ENCODE measurements around the gene FAM184A. TPM values are rescaled to one million over a fixed set of nuclear protein-coding genes. Genes with fewer than 3 reads are reported as not detected.

The FAM184A gene
- total RNA-seq, 1 donor from 2014 or later: 4.8 TPM

GRCh38 chr6:118974790-118975189, 103.7 kb downstream of the FAM184A start:
- intact Hi-C loops (cut with micrococcal nuclease): no loop called here

- intact Hi-C loops (cut with micrococcal nuclease): no loop called here
Observed at GRCh38 chr6:118971682-118972081, 106.8 kb downstream of the FAM184A start.

- intact Hi-C loops (cut with micrococcal nuclease): no loop called here
Observed at GRCh38 chr6:118970866-118971265, 107.6 kb downstream of the FAM184A start.

GRCh38 chr6:118968416-118968815, 110.0 kb downstream of the FAM184A start:
- intact Hi-C loops (cut with micrococcal nuclease): loop anchor here (1.0 to 10.0 kb wide), 2 partner anchors 142 to 684 kb away; no protein-coding TSS in a partner anchor

- intact Hi-C loops (cut with micrococcal nuclease): loop anchor here (10.0 kb wide), 1 partner anchor 682 kb away; no protein-coding TSS in a partner anchor
Observed at GRCh38 chr6:118967239-118967638, 111.2 kb downstream of the FAM184A start.

GRCh38 chr6:118965843-118966370, 112.6 kb downstream of the FAM184A start:
- intact Hi-C loops (cut with micrococcal nuclease): loop anchor here (10.0 kb wide), 1 partner anchor 681 kb away; no protein-coding TSS in a partner anchor

- intact Hi-C loops (cut with micrococcal nuclease): loop anchor here (10.0 kb wide), 1 partner anchor 681 kb away; no protein-coding TSS in a partner anchor
Observed at GRCh38 chr6:118965371-118965770, 113.1 kb downstream of the FAM184A start.

- intact Hi-C loops (cut with micrococcal nuclease): loop anchor here (1.0 to 10.0 kb wide), 3 partner anchors 115 to 678 kb away; partner anchors contain the start of gene FAM184A
Observed at GRCh38 chr6:118963003-118963402, 115.5 kb downstream of the FAM184A start.

GRCh38 chr6:118959903-118960302, 118.6 kb downstream of the FAM184A start:
- intact Hi-C loops (cut with micrococcal nuclease): loop anchor here (10.0 kb wide), 1 partner anchor 675 kb away; no protein-coding TSS in a partner anchor

GRCh38 chr6:118953391-118953790, 125.1 kb downstream of the FAM184A start:
- intact Hi-C loops (cut with micrococcal nuclease): no loop called here

- intact Hi-C loops (cut with micrococcal nuclease): no loop called here
Observed at GRCh38 chr6:118952683-118953082, 125.8 kb downstream of the FAM184A start.

GRCh38 chr6:118945217-118945616, 133.2 kb downstream of the FAM184A start:
- intact Hi-C loops (cut with micrococcal nuclease): no loop called here

GRCh38 chr6:118940770-118941169, 137.7 kb downstream of the FAM184A start:
- intact Hi-C loops (cut with micrococcal nuclease): no loop called here

- intact Hi-C loops (cut with micrococcal nuclease): loop anchor here (10.0 kb wide), 1 partner anchor 375 kb away; no protein-coding TSS in a partner anchor
Observed at GRCh38 chr6:118939683-118940082, 138.8 kb downstream of the FAM184A start.

- intact Hi-C loops (cut with micrococcal nuclease): loop anchor here (1.0 to 10.0 kb wide), 7 partner anchors 142 to 1334 kb away; partner anchors contain the start of genes CEP85L, FAM184A and GOPC
Observed at GRCh38 chr6:118935978-118936703, 142.3 kb downstream of the FAM184A start.

GRCh38 chr6:118935331-118935668, 143.2 kb downstream of the FAM184A start:
- intact Hi-C loops (cut with micrococcal nuclease): loop anchor here (1.0 to 10.0 kb wide), 7 partner anchors 143 to 1333 kb away; partner anchors contain the start of genes CEP85L, FAM184A and GOPC

- intact Hi-C loops (cut with micrococcal nuclease): loop anchor here (1.0 to 10.0 kb wide), 11 partner anchors 40 to 1332 kb away; partner anchors contain the start of genes ASF1A, CEP85L, FAM184A and GOPC
Observed at GRCh38 chr6:118934461-118935330, 143.8 kb downstream of the FAM184A start, which contains the start of gene MCM9. MCM9 (minus strand) TSS chr6:118935159; CDS start chr6:118931723, 3,436 bp downstream.

- intact Hi-C loops (cut with micrococcal nuclease): loop anchor here (1.0 to 10.0 kb wide), 5 partner anchors 40 to 1259 kb away; partner anchors contain the start of genes ASF1A and NUS1
Observed at GRCh38 chr6:118933855-118934460, 144.5 kb downstream of the FAM184A start.

GRCh38 chr6:118932421-118932820, 146.0 kb downstream of the FAM184A start:
- intact Hi-C loops (cut with micrococcal nuclease): loop anchor here (10.0 kb wide), 1 partner anchor 382 kb away; no protein-coding TSS in a partner anchor

GRCh38 chr6:118931436-118931835, 147.0 kb downstream of the FAM184A start:
- intact Hi-C loops (cut with micrococcal nuclease): loop anchor here (10.0 kb wide), 1 partner anchor 383 kb away; no protein-coding TSS in a partner anchor

Data from T-helper 1 cell treated with Interleukin-12 subunit alpha and Interleukin-12 subunit beta and Interleukin-4 antibody, amounts not matched to agents 30 ng/mL and 1 ng/mL, for 36 hours (primary cell).